Ureter (tissue), 1 donor: Measurements from ENCODE around the gene TFB1M. TPM values are rescaled to one million over a fixed set of nuclear protein-coding genes. Genes with fewer than 3 reads are reported as not detected.
"Not testable (repeated sequence)": the region's sequence is repeated elsewhere in the genome, so short reads cannot be mapped to it uniquely, and the experiment has no call there.

Experiments used
- DNase-seq: peaks from one replicate; pipeline ENCODE4 v3.0.0-alpha.2; 2020; ENCODE audit warnings: low spot score
- total RNA-seq: library from RNA; stranded (reverse); gene quantifications from one replicate; pipeline ENCODE4 v1.2.4, GENCODE V29; 2023
- donor health status: DM: yes; HTN: yes; CAD: no.

Gene TFB1M
- total RNA-seq, result 36.7 TPM

DNA sequence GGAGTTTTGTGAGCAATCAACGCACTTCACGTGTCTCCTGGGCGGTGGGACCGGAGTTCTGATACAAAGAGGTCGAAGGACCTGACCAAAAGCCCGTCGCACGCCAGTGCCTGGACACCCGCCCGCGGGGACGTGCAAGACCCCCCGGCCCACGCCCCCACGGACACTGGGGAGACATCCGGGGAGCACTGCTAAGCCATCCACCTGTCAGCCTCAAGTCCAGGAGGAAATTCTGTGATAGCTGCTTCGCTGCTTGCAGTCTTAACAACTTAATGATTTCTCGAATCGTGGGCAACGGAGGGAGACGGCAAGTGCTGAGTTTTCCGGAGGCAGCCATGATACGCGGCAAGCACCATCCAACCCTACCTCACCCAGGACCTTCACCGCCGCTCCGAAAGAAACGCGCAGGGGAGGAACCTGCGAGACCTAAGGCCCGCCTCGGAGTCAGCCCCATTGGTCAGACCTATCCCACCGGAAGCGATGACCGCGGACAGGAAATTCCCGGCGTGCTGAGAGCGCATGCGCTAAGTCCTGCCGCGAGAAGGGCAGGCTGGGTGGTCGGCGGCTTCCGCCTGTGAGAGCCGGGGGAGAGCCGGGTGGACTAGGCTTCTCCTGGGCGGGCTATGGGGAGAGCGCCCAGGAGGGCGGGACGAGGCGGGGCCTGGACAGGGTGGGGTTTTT lies at the start of gene TFB1M:
TSS of gene TFB1M (minus strand) at position 393 of the 681 bp plus-strand sequence. CDS start at position 337, 56 bp downstream.
- peak; percentile 99 for DNase-seq

DNA sequence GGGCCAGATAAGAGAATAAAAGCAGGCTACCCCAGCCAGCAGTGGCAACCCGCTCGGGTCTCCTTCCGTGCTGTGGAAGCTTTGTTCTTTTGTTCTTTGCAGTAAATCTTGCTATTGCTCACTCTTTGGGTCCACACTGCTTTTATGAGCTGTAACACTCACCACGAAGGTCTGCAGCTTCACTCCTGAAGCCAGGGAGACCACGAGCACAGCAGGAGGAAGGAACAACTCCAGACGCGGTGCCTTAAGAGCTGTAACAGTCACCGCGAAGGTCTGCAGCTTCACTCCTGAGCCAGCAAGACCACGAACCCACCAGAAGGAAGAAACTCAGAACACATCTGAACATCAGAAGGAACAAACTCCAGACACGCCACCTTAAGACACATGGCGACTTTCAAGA lies 49.7 kb upstream of the TFB1M start:
- not testable (repeated sequence) for DNase-seq

GRCh38 chr6:155362968-155363632 lies 48.8 kb upstream of the TFB1M start:
- not testable (repeated sequence) for DNase-seq

DNA sequence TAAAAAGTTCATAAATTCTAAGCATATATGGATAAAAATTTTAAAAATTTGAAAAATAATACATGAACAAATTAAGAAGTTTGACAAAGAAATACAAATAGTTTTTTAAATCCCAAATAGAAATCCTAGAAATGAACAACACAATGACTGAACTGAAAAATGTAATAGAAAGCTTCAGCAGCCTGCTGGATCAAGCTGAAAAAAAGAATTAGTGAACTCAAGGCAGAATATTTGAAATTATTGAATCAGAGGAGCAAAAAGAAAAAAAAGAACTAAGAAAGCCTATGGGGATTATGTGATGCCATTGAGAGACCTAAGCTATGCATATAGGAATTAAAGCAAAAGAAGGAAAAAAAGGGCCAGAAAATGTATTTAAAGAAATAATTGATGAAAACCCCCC lies 39.9 kb upstream of the TFB1M start:
- DNase-seq, result no peak

GRCh38 chr6:155352811-155353210 lies 38.5 kb upstream of the TFB1M start:
- DNase-seq, result no peak

DNA sequence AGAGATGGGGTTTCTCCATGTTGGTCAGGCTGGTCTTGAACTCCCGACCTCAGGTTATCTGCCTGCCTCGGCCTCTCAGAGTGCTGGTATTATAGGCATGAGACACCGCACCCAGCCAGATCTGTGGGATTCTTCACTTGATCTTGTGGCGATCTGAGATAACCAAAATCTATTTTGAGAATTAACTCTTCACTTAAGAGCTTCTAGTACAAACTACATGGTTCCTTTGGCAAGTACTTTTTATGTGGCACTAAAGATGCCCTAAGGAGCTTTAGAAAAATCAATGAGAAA lies 37.8 kb upstream of the TFB1M start:
- DNase-seq, result no peak

DNA sequence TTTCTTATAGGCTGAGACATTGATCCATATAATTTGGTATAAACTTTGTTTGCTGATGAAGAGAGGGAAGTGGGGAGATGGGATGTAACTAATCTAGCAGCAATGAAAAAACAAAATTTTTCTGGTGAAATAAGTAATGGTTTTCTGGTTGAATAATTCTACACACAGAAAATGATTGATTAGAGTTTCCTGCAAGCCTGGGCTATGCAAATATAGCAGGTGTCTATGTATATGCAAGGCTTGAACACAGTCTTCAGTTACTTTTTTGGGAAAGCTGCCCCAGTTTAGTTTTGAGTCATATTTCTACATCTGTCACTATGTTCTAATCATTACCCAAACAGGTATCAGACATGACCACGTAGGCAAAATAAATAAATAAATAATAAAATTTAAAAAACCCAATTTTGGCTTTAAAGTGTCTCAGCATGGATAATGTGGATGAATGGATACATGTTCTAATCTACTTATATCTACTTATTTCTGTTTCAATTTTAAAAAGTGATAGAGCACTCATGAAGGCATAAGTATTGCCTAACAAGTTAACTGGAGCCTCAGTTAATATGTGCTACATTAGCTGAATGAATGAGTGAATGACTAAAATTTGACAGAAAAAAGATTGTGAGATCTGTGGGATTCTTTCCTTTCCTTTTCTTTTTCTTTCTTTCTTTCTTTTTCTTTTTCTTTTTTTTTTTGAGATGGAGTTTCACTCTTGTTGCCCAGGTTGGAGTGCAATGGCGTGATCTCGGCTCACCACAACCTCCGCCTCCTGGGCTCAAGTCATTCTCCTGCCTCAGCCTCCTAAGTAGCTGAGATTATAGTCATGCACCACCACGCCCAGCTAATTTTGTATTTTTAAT lies 37.2 kb upstream of the TFB1M start:
- no peak for DNase-seq

DNA sequence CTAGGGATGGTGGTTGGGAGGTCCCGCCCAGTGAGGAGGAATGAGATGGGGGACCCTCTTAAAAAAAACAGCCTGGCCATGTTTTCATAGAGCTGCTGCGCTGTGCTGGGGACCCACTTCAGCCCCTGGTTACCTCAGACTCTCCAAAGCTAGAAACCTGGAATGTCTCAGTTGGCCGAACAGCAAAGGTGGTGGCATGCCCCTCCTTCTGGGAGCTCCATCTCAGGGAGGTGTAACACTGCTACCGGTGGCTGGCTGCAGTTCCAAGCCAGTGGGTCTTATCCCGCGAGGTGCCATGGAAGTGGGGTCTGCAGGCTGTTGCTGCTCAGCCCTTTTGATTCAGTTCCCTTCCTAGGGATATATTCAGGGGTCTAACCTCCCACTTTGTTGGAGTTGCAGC lies 35.7 kb upstream of the TFB1M start:
- DNase-seq, result no peak

DNA sequence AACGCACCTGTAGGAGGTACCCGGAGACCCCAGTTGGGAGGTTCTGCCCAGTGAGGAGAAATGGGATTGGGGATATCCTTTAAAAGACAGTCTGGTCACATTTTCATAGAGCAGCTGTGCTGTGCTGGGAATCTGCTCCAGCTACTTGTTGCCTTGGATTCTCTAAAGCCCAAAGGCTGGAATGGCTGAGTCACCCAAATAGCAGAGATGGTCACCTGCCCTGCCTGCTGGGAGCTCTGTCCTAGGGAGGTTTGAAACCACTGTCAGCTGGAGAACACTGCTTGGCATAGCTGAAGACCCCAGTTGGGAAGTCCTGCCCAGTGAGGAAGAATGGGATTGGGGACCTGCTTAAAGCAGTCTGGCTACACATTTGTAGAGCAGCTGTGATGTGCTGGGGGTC lies 34.8 kb upstream of the TFB1M start:
- no peak for DNase-seq

DNA sequence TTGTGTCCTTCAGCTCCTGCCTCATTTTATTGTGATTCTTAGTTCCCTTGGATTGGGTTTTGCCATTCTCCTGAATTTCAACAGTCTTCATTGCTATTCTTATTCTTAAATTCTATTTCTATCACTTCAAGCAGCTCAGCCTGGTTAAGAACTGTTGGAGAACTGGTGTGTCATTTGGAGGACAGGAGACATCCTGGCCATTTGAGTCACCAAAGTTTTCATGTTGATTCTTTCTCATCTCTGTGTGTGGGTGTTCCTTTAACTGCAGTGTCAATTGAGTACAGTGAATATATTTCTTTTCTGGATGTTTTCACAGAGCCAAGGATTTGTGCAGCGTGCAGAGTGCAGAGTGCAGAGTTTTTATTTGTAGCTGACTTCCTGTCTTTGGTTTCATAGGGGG lies 33.5 kb upstream of the TFB1M start:
- no peak for DNase-seq

- no peak for DNase-seq
These were observed 32.7 kb upstream of the TFB1M start for GRCh38 chr6:155346957-155347356.

DNA sequence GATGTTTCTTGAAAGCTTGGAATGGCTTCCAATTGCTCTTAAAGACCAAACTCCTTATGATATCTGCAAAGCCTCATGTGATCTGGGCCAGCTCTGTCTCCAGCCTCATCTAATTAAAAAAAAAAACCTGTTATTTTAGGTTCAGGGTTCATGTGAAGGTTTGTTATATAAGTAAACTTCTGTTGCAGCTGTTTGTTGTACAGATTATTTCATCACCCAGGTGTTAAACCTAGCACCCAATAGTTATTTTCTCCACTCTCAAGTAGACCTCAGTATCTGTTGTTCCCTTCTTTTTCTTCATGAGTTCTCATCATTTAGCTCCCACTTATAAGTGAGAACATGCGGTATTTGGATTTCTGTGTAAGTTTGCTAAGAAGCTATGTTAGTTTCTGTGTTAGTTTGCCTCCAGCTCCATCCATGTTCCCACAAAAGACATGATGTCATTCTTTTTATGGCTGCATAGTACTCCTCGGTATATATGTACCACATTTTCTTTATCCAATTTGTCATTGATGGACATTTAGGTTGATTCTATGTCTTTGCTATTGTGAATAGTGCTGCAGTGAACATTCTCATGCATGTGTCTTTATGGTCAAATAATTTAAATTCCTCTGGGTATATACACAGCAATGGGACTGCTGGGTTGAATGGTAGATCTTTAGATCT lies 30.2 kb upstream of the TFB1M start:
- no peak for DNase-seq

GRCh38 chr6:155341130-155341828 lies 27.0 kb upstream of the TFB1M start:
- no peak for DNase-seq

DNA sequence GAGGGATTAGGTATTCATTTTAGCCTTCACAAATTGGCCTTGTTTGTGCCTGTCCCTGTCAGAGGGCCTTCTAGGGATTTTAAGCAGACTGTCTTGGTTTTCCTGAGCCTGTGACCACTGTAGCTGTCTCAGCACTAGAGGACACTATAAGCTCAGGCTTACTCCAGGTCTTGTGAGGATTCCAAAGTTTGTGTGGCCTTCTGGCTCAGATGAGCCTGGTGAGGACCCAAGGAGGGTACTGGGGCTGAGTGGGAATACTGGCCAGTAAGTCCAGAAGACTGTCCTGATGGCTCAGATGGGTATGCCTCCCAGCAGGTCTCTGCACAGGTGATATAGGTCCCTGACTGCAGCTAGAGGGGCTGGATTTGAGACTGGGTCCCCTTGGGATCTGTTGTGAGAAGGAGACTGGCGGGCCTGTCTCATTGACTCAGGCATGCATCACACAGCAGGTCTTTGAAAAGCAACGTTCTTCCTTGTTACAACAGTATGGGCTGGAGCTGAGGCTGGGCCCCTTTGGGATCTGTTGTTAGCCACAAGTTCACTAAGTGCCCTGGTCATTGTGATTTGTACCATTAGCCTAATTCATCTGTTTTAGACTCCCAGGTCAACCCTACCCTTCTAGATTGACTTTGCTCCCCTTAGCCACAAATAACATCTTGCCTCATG lies 26.3 kb upstream of the TFB1M start:
- DNase-seq, result no peak

- not testable (repeated sequence) for DNase-seq
These were observed 25.6 kb upstream of the TFB1M start for GRCh38 chr6:155339929-155340328.

- not testable (repeated sequence) for DNase-seq
These were observed 24.0 kb upstream of the TFB1M start for GRCh38 chr6:155338237-155338636.

- DNase-seq, result no peak
These were observed 21.0 kb upstream of the TFB1M start for GRCh38 chr6:155335265-155335664.

DNA sequence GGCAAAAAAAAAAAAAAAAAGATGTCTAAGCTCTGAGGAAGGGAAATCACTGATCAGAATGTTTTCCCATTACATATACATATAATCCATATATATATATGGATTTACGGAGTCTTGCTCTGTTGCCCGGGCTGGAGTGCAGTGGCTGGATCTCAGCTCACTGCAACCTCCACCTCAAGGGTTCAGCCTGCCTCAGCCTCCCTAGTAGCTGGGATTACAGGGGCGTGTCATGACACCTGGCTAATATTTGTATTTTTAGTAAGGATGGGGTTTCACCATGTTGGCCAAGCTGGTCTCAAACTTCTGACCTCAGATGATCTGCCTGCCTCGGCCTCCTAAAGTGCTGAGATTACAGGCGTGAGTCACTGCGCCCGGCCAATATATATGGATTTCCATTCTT lies 19.8 kb upstream of the TFB1M start:
- DNase-seq, result not testable (repeated sequence)

DNA sequence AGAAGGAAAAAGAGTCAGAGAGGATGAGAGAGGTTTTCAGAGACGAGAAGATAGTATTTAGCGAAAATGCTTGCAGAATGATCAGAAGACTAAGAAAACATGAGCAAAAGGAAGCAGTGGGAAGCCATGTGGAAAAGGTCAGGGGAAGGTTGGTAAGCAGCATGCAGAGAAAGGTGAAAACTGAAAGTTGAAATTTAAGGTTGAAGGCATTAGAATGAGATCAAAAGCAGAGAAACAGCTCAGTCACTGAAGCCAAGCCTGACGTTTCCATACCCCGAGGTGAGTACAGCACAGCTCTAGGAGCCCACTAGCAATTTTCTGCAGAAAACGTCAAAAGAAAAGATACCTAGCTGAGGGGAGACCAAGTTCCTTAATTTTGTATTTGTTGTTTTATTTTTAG lies 19.1 kb upstream of the TFB1M start:
- DNase-seq, result no peak

- no peak for DNase-seq
These were observed 16.6 kb upstream of the TFB1M start for GRCh38 chr6:155330922-155331321.

DNA sequence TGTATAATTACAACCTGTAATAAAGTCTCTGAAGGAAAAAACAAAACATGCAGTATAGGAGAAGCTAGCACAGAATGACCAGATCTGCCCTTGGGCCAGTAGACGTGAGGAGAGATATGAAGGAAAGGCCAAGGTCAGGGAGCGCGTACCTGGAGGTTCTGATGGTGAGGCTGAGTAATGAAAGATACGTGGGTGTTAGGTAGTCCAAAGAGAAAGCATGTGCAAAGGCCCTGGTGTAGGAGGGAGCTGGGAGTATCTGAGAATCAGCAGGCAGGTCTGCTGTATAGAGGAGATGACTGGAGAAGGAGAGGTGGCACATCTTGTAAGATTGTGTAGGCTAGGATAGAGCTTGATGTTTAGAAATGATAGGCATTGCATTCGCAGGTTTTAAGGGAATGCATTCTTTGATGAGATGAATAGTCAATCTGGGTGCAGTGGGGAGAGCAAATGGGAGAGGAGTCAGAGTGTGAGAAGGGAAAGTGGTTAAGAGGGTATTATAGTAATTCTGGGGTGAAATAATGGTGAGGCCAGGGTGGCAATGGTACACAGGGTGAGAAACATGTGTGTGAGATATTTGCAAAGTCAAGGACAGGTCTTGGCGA lies 15.9 kb upstream of the TFB1M start:
- DNase-seq, result no peak
